ENCODE results near the gene GTPBP4.

- TF ChIP-seq, protein P1, sequence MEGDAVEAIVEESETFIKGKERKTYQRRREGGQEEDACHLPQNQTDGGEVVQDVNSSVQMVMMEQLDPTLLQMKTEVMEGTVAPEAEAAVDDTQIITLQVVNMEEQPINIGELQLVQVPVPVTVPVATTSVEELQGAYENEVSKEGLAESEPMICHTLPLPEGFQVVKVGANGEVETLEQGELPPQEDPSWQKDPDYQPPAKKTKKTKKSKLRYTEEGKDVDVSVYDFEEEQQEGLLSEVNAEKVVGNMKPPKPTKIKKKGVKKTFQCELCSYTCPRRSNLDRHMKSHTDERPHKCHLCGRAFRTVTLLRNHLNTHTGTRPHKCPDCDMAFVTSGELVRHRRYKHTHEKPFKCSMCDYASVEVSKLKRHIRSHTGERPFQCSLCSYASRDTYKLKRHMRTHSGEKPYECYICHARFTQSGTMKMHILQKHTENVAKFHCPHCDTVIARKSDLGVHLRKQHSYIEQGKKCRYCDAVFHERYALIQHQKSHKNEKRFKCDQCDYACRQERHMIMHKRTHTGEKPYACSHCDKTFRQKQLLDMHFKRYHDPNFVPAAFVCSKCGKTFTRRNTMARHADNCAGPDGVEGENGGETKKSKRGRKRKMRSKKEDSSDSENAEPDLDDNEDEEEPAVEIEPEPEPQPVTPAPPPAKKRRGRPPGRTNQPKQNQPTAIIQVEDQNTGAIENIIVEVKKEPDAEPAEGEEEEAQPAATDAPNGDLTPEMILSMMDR (IDR thresholded peaks at IDR 0.05) = no peak
- no peak for TF ChIP-seq POLR2A (IDR thresholded peaks at IDR 0.05; ENCODE audit: low read depth)
- TF ChIP-seq POLR2AphosphoS5 (IDR thresholded peaks at IDR 0.05) = no peak
- no peak for TF ChIP-seq EP300 (IDR thresholded peaks at IDR 0.05)
Observed at GRCh38 chr10:1045415-1045814, 57.2 kb downstream of the GTPBP4 start.

Data from esophagus muscularis mucosa (tissue), 4 donors.